Stimulated activated CD4-positive, alpha-beta T cell treated with anti-CD3 and anti-CD28 coated beads, Interleukin-12 subunit alpha, Interleukin-12 subunit beta, amount 100 ng/mL, for 24 hours (primary cell): ENCODE measurements around the gene YAF2.
A peak's percentile ranks its signal among the peaks of the same experiment; 100 is the strongest.

Experiments used
- DNase-seq, 2 experiments: peaks; one replicate each; pipeline ENCODE4 v3.0.0-alpha.2; 2020; ENCODE audit warnings: low read depth in 2 of 2

Gene YAF2

GRCh38 chr12:42144408-42145196 lies 93.4 kb downstream of the YAF2 start, which contains the start of gene GXYLT1:
GXYLT1 (minus strand) TSS chr12:42144874; CDS start chr12:42144646, 228 bp downstream.
- DNase-seq: peak; percentile 68 to 74

GRCh38 chr12:42144158-42144407 lies 94.0 kb downstream of the YAF2 start:
- no peak for DNase-seq

GRCh38 chr12:42143452-42144157 lies 94.4 kb downstream of the YAF2 start:
- DNase-seq: no peak

- no peak for DNase-seq
These were observed 96.0 kb downstream of the YAF2 start for GRCh38 chr12:42141981-42142606.

- no peak for DNase-seq
These were observed 97.1 kb downstream of the YAF2 start for GRCh38 chr12:42140901-42141300.

- DNase-seq: no peak
These were observed 102.7 kb downstream of the YAF2 start for GRCh38 chr12:42135259-42135814.

GRCh38 chr12:42130672-42131402 lies 107.2 kb downstream of the YAF2 start:
- DNase-seq: no peak

GRCh38 chr12:42129595-42130204 lies 108.3 kb downstream of the YAF2 start:
- no peak for DNase-seq

GRCh38 chr12:42128888-42129287 lies 109.2 kb downstream of the YAF2 start:
- no peak for DNase-seq

GRCh38 chr12:42128327-42128726 lies 109.7 kb downstream of the YAF2 start:
- DNase-seq: no peak

GRCh38 chr12:42126963-42127362 lies 111.1 kb downstream of the YAF2 start:
- DNase-seq: no peak

- no peak for DNase-seq
These were observed 112.7 kb downstream of the YAF2 start for GRCh38 chr12:42125388-42125767.

- no peak for DNase-seq
These were observed 113.2 kb downstream of the YAF2 start for GRCh38 chr12:42124764-42125387.

GRCh38 chr12:42119085-42119633 lies 118.9 kb downstream of the YAF2 start:
- DNase-seq: no peak

GRCh38 chr12:42118136-42118879 lies 119.7 kb downstream of the YAF2 start:
- no peak for DNase-seq

GRCh38 chr12:42109031-42109430 lies 129.0 kb downstream of the YAF2 start:
- no peak for DNase-seq
